PFSK-1 (cell line): ENCODE results near the gene APLP1.

Source experiments
- POLR2AphosphoS5 ChIP-seq: IDR thresholded peaks from 2 replicates; pipeline ENCODE4 v1.6.1; 2012; ENCODE audit warnings: low read depth, mild to moderate bottlenecking, control low read depth, low read length, moderate library complexity
- SIN3A ChIP-seq: IDR thresholded peaks from 2 replicates; pipeline ENCODE4 v1.6.1; 2012; ENCODE audit warnings: mild to moderate bottlenecking, low read length, moderate library complexity, borderline replicate concordance; ENCODE audit not compliant: insufficient read depth
- TF ChIP-seq, protein P1 (sequence below), 2 experiments: IDR thresholded peaks; 2 replicates each; pipeline versions ENCODE4 v1.6.1 to v1.8.0; 2011 to 2012; ENCODE audit warnings: low read depth in 2 of 2, low read length in 2 of 2, control low read depth in 1 of 2, inconsistent platforms in 1 of 2, mild to moderate bottlenecking in 1 of 2, moderate library complexity in 1 of 2; ENCODE audit not compliant: insufficient read depth in 1 of 2

DNA sequence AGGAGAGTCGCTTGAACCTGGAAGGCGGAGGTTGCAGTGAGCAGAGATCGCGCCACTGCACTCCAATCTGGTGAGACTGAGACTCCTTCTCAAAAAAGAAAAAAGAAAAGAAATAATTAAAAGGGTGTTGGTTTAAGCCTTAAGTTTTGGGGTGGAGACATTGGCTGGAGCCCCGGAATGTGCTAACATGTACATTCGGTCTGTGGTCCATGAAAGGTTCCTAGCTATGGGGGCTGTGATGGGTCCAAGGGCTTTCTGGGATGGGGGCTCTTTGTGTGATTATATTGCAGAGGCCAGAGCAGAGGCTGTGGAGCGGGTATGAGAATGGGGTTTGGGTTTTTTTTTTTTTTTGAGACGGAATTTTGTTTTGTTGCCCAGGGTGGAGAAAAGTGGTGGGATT, 17.5 kb downstream of the APLP1 start:
- TF ChIP-seq SIN3A = no peak
- TF ChIP-seq POLR2AphosphoS5 = no peak
- TF ChIP-seq, protein P1, sequence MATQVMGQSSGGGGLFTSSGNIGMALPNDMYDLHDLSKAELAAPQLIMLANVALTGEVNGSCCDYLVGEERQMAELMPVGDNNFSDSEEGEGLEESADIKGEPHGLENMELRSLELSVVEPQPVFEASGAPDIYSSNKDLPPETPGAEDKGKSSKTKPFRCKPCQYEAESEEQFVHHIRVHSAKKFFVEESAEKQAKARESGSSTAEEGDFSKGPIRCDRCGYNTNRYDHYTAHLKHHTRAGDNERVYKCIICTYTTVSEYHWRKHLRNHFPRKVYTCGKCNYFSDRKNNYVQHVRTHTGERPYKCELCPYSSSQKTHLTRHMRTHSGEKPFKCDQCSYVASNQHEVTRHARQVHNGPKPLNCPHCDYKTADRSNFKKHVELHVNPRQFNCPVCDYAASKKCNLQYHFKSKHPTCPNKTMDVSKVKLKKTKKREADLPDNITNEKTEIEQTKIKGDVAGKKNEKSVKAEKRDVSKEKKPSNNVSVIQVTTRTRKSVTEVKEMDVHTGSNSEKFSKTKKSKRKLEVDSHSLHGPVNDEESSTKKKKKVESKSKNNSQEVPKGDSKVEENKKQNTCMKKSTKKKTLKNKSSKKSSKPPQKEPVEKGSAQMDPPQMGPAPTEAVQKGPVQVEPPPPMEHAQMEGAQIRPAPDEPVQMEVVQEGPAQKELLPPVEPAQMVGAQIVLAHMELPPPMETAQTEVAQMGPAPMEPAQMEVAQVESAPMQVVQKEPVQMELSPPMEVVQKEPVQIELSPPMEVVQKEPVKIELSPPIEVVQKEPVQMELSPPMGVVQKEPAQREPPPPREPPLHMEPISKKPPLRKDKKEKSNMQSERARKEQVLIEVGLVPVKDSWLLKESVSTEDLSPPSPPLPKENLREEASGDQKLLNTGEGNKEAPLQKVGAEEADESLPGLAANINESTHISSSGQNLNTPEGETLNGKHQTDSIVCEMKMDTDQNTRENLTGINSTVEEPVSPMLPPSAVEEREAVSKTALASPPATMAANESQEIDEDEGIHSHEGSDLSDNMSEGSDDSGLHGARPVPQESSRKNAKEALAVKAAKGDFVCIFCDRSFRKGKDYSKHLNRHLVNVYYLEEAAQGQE (IDR thresholded peaks at IDR 0.05; ENCODE audit: insufficient read depth in 1 of 2, low read depth in 2 of 2, low read length in 2 of 2) = no peak
